ENCODE results near the gene DRD3.

DRD3 gene

DNA sequence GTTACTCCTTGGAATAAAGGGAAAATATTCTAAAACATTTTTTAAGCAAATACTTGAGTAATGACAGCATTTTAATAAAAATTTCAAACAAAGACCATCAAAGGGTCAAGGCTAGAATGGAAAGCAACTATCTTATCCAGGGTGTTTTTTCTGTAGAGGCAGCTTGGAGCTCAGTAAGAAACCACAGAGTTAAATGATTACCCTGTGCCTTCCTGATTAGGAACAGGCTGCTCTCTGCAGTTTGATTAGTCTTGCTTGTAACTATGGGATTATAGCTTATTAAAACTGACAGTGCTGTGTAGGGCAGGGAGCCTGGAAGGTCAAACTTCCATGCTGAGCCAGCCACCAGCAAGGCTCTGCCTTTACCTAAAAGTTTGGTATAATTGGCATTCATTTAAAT is 89.2 kb downstream of the DRD3 start:
- no peak for TF ChIP-seq ZNF274 (IDR thresholded peaks at IDR 0.05; ENCODE audit: low read depth, low read length)
- no peak overlapping the region for H3K4me3 ChIP-seq (ENCODE audit: low read length)

DNA sequence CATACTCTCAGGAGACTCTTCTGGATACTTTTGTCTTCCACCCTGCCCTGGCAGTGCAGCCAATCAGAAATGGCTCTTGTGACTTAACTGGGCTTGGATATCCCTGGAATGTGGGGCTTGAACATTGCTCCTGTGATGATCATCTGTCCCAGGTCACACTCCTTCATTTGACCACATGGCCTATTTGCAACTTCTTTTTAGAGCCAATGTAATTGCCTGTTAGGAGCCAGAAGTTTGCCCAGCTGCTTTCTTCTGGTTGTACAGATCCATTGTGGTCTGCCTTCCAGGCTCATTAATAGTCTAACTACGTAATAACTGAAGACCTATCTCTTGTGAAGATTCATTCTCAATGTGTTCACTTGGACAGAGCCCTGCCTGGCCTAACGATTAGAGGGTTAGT is 92.5 kb downstream of the DRD3 start:
- H3K4me3 ChIP-seq (ENCODE audit: low read length): no peak overlapping the region

GRCh38 chr3:114083112-114083511 is 95.7 kb downstream of the DRD3 start:
- TF ChIP-seq ZNF274 (IDR thresholded peaks at IDR 0.05; ENCODE audit: low read depth, low read length): no peak

More for the DNA sequence above, 92.5 kb downstream of the DRD3 start:
- TF ChIP-seq ZNF274 (IDR thresholded peaks at IDR 0.05; ENCODE audit: low read depth, low read length): no peak

DNA sequence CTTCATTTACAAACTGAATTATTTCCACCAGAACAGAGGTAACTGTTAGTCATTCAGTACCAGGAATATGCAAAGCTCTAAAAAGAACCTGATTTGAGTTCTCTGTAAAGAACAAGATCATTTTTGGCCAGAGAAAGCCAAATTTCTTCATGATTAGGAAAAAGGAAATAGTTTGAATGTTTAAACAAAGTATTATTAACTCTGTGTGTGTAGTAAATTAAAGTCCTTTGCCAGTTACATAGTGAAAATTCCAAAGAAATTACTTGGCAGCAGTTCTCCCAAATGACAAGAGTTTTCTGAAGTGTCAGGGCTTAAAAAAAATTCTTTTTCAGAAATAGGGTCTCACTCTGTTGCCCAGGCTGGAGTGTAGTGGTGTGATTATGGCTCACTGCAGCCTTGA is 97.8 kb downstream of the DRD3 start:
- no peak overlapping the region for H3K4me3 ChIP-seq (ENCODE audit: low read length)
- no peak for TF ChIP-seq ZNF274 (IDR thresholded peaks at IDR 0.05; ENCODE audit: low read depth, low read length)

More at GRCh38 chr3:114083112-114083511, 95.7 kb downstream of the DRD3 start:
- no peak overlapping the region for H3K4me3 ChIP-seq (ENCODE audit: low read length)

DNA sequence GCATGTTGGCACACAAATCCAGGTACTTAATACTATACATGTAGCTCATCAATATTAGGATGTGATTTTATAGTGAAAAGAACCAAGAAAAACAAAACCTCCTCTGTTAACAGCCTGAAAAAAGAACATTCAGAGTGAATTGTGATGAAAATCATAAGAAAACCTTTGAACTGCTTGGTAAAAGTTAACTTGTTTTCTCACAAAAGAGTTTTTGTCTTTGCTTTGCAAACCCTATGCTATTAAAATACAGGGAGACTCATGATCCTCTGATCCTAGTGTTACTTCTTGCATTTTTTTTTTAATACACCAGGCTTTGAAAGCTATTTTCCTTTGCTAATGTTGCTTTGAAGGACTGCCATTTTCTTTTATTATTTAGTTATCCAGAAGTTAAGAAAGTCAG is 98.7 kb downstream of the DRD3 start:
- TF ChIP-seq ZNF274 (IDR thresholded peaks at IDR 0.05; ENCODE audit: low read depth, low read length): no peak

GRCh38 chr3:114079761-114080160 is 99.1 kb downstream of the DRD3 start:
- no peak for TF ChIP-seq ZNF274 (IDR thresholded peaks at IDR 0.05; ENCODE audit: low read depth, low read length)
- H3K4me3 ChIP-seq (ENCODE audit: low read length): no peak overlapping the region

More for the DNA sequence above, 98.7 kb downstream of the DRD3 start:
- H3K4me3 ChIP-seq (ENCODE audit: low read length): no peak overlapping the region

GRCh38 chr3:114078126-114078525 is 100.7 kb downstream of the DRD3 start:
- no peak for TF ChIP-seq ZNF274 (IDR thresholded peaks at IDR 0.05; ENCODE audit: low read depth, low read length)

More at GRCh38 chr3:114078126-114078525, 100.7 kb downstream of the DRD3 start:
- no peak overlapping the region for H3K4me3 ChIP-seq (ENCODE audit: low read length)
